Kidney (tissue), 14 donors: ENCODE data around the gene KCNH2. TPM values are rescaled to one million over a fixed set of nuclear protein-coding genes. Genes with fewer than 3 reads are reported as not detected.

Experiments used
- DNase-seq, 5 donors: peaks; one replicate each; pipeline ENCODE4 v3.0.0-alpha.2; 2013 to 2020
- FAIRE-seq: peaks from 2 replicates; lab custom pipeline; 2012; peaks lifted over from hg19 to GRCh38; lab: Jason Lieb, UNC
- H3K27ac ChIP-seq, 2 donors: one replicate each; pipeline ENCODE4 v1.7.0; 2013; ENCODE audit warnings: low read depth in 2 of 2, low read length in 2 of 2, inconsistent platforms in 1 of 2
- H3K27me3 ChIP-seq: one replicate; pipeline ENCODE4 v1.7.1; 2013; ENCODE audit warnings: low read length, inconsistent platforms; ENCODE audit not compliant: control insufficient read depth, insufficient read depth
- H3K36me3 ChIP-seq, 3 donors: one replicate each; pipeline versions ENCODE4 v1.7.0 to v1.7.1; 2013; ENCODE audit warnings: low read length in 3 of 3, control low read depth in 1 of 3, inconsistent platforms in 1 of 3; ENCODE audit not compliant: insufficient read depth in 3 of 3, control insufficient read depth in 2 of 3
- H3K4me1 ChIP-seq, 3 donors: one replicate each; pipeline versions ENCODE4 v1.7.0 to v1.7.1; 2013; ENCODE audit warnings: low read length in 3 of 3, inconsistent platforms in 1 of 3, low read depth in 1 of 3; ENCODE audit not compliant: control insufficient read depth in 2 of 3, insufficient read depth in 2 of 3
- H3K4me3 ChIP-seq, 3 donors: one replicate each; pipeline versions ENCODE4 v1.7.0 to v1.8.1; 2013; ENCODE audit warnings: low read length in 3 of 3, control low read depth in 1 of 3, inconsistent platforms in 1 of 3
- H3K9ac ChIP-seq, 3 donors: one replicate each; pipeline versions ENCODE4 v1.7.0 to v1.7.1; 2013; ENCODE audit warnings: low read length in 3 of 3, control low read depth in 1 of 3, inconsistent platforms in 1 of 3
- H3K9me3 ChIP-seq, 3 donors: one replicate each; pipeline versions ENCODE4 v1.7.0 to v1.7.1; 2013; ENCODE audit warnings: low read length in 3 of 3, control low read depth in 1 of 3, inconsistent platforms in 1 of 3; ENCODE audit not compliant: control insufficient read depth in 2 of 3, insufficient read depth in 1 of 3
- intact Hi-C: fragments of 100-400 bp; cut with DNase I; formaldehyde crosslinking; loops from one replicate; pipeline ENCODE4 v1.11.1; 2022
- polyA plus RNA-seq: library from polyadenylated mRNA; stranded (reverse); fragments of 350-450 nt; fragmentation: Illumina TruSeq; extraction: RNeasy Lipid Tissue Mini Kit (QIAGEN cat#74804); gene quantifications from one replicate; pipeline ENCODE4 v1.2.3, GENCODE V29; 2014; ENCODE audit warnings: low read depth, low replicate concordance; ENCODE audit not compliant: insufficient read depth
- total RNA-seq: library from RNA; stranded (reverse); fragmentation: NEBNext Ultra II Directional; extraction: Animal tissue kit (Norgen Biotek cat#: 25700); gene quantifications from one replicate; pipeline ENCODE4 v1.2.1, GENCODE V29; 2021
- TF ChIP-seq, protein P1 (sequence below): IDR thresholded peaks from 3 replicates; pipeline ENCODE4 v1.5.1; 2012; ENCODE audit warnings: mild to moderate bottlenecking, moderate library complexity, borderline replicate concordance; ENCODE audit not compliant: insufficient read depth; ENCODE audit errors: extremely low read depth
- donor health status: control.
- donor health status: control.
- donor health status: control.
- donor health status: control.
- donor health status: control.
- donor health status: DM: yes; HTN: yes; CAD: no.
- donor health status: Normal renal cell carcinoma (clear cell type).

The KCNH2 gene
- total and polyA plus RNA-seq, 2 donors from 2014 or later: 1.3 to 1.5 TPM

DNA sequence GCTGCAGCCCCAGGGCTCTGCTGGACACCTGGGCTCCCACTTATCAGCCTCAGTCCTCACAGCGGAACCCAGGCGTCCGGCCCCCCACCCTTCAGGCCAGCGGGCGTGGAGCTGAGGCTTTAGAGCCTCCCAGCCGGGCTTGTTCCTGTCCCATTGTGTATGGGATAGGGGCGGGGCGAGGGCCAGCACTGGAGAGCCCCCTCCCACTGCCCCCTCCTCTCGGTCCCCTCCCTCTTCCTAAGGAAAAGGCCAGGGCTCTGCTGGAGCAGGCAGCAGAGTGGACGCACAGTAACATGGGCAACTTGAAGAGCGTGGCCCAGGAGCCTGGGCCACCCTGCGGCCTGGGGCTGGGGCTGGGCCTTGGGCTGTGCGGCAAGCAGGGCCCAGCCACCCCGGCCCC is 15.4 kb upstream of the KCNH2 start:
- Histone ChIP-seq H3K9ac (no peak overlapping the region), H3K27ac (peak overlapping the region; percentile 23 to 48), H3K36me3 (no peaks in the 10 kb centered on the region), H3K9me3 (peaks cover 0 to 3% (median 2%) of the 10 kb centered on the region in 3 donors), H3K27me3 (no peaks in the 10 kb centered on the region), H3K4me1 (no peaks in the 10 kb centered on the region), H3K4me3 (peak overlapping the region in 2 of 3 donors; percentile 42 to 49)
- FAIRE-seq: no peak
- peak in 2 of 5 donors; percentile 58 to 92 for DNase-seq
- TF ChIP-seq, protein P1, sequence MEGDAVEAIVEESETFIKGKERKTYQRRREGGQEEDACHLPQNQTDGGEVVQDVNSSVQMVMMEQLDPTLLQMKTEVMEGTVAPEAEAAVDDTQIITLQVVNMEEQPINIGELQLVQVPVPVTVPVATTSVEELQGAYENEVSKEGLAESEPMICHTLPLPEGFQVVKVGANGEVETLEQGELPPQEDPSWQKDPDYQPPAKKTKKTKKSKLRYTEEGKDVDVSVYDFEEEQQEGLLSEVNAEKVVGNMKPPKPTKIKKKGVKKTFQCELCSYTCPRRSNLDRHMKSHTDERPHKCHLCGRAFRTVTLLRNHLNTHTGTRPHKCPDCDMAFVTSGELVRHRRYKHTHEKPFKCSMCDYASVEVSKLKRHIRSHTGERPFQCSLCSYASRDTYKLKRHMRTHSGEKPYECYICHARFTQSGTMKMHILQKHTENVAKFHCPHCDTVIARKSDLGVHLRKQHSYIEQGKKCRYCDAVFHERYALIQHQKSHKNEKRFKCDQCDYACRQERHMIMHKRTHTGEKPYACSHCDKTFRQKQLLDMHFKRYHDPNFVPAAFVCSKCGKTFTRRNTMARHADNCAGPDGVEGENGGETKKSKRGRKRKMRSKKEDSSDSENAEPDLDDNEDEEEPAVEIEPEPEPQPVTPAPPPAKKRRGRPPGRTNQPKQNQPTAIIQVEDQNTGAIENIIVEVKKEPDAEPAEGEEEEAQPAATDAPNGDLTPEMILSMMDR: no peak
- intact Hi-C loops: no loop called here

DNA sequence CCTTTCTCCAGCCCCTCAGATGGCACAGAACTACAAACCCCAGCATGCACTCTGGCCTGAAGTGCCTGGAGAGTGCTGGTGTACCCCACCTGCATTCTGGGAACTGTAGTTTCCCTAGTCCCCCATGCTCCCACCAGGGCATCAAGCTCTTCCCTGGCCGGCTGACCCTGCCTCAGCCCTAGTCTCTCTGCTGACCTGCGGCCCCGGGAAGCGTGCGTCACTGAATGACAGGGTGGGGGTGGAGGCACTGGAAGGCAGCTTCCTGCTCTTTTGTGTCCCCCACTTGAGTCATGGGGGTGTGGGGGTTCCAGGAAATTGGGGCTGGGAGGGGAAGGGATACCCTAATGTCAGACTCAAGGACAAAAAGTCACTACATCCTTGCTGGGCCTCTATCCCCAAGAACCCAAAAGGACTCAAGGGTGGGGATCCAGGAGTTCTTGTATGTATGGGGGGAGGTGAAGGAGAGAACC is 14.7 kb upstream of the KCNH2 start:
- intact Hi-C loops: no loop called here
- Histone ChIP-seq H3K36me3 (no peaks in the 10 kb centered on the region), H3K4me1 (peaks cover 0 to 4% (median 0%) of the 10 kb centered on the region in 3 donors), H3K9me3 (peaks cover 0 to 3% (median 2%) of the 10 kb centered on the region in 3 donors), H3K9ac (no peak overlapping the region), H3K4me3 (no peak overlapping the region), H3K27ac (peak overlapping the region; percentile 23 to 48), H3K27me3 (no peaks in the 10 kb centered on the region)
- TF ChIP-seq, protein P1: no peak
- DNase-seq (peak in 3 of 5 donors; percentile 59 to 86 (median 77)), FAIRE-seq (no peak)

DNA sequence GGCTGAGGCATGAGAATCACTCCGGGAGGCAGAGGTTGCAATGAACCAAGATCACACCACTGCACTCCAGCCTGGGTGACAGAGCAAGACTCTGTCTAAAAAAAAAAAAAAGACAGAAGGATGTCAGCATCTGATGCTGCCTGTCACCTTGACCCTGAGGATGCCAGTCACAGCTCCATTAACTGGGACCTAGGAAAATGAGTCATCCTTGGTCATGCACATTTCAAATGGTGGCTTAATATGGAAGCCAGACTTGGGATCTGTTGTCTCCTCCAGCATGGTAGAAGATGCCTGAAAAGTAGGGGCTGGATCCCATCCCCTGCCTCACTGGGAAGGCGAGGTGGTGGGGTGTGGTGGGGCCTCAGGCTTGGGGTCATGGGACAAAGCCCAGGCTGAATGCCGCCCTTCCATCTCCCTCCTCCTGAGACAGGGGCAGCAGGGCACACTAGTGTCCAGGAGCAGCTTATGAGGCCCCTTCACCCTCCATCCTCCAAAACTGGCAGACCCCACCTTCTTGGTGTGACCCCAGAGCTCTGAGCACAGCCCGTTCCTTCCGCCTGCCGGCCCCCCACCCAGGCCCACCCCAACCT is 14.0 kb upstream of the KCNH2 start:
- peaks cover 0 to 4% (median 0%) of the 10 kb centered on the region in 3 donors for H3K4me1 ChIP-seq
- no peaks in the 10 kb centered on the region for H3K36me3 ChIP-seq
- H3K4me3 ChIP-seq: no peak overlapping the region
- H3K9ac ChIP-seq: no peak overlapping the region
- FAIRE-seq (no peak), DNase-seq (no peak)
- H3K27ac ChIP-seq: peak overlapping the region in 1 of 2 donors; percentile 36
- TF ChIP-seq, protein P1: no peak
- H3K9me3 ChIP-seq: peaks cover 0 to 3% (median 2%) of the 10 kb centered on the region in 3 donors
- H3K27me3 ChIP-seq: no peaks in the 10 kb centered on the region
- intact Hi-C loops: no loop called here
